H1 (cell line): ENCODE data around the gene ASCC3. TPM values are rescaled to one million over a fixed set of nuclear protein-coding genes. Genes with fewer than 3 reads are reported as not detected.

Experiments
- CTCF ChIA-PET: fragments of 300-600 bp; sonication (Branson Sonifier 250); formaldehyde crosslinking; loops from one replicate; lab custom pipeline; 2021; ENCODE audit not compliant: partially characterized antibody; lab: Charles Lee
- POLR2A ChIA-PET: fragments of 300-600 bp; sonication (Branson Sonifier 250); formaldehyde crosslinking; loops from one replicate; lab custom pipeline; 2021; ENCODE audit warnings: inconsistent platforms; ENCODE audit not compliant: partially characterized antibody; lab: Charles Lee
- DNase-seq, 2 experiments: peaks; one replicate each; pipeline versions ENCODE4 v3.0.0 to v3.0.0-alpha.2; 2010 to 2022; ENCODE audit warnings: low spot score in 2 of 2, low read depth in 1 of 2, mixed read lengths in 1 of 2
- FAIRE-seq: peaks from 2 replicates; lab custom pipeline; 2011; peaks lifted over from hg19 to GRCh38; lab: Jason Lieb, UNC
- H2AFZ ChIP-seq: 2 replicates; pipeline ENCODE4 v1.8.1; 2012; ENCODE audit warnings: low read length, inconsistent platforms
- H2AK5ac ChIP-seq: 2 replicates; pipeline ENCODE4 v1.6.1; 2013; ENCODE audit warnings: low read depth, low read length
- H2BK120ac ChIP-seq: replicated peaks from 2 replicates; pipeline ENCODE3; 2013; ENCODE audit warnings: low read depth, low read length, inconsistent platforms
- H2BK12ac ChIP-seq: 2 replicates; pipeline ENCODE4 v1.6.1; 2013; ENCODE audit warnings: low read depth, low read length
- H2BK15ac ChIP-seq: 2 replicates; pipeline ENCODE4 v1.6.1; 2013; ENCODE audit warnings: low read length
- H2BK20ac ChIP-seq: 2 replicates; pipeline ENCODE4 v1.6.1; 2013; ENCODE audit warnings: low read length
- H2BK5ac ChIP-seq: 2 replicates; pipeline ENCODE4 v1.6.1; 2013; ENCODE audit warnings: low read depth, low read length
- H3K14ac ChIP-seq: 2 replicates; pipeline ENCODE4 v1.6.1; 2013; ENCODE audit warnings: inconsistent platforms; ENCODE audit not compliant: insufficient read length
- H3K18ac ChIP-seq: 2 replicates; pipeline ENCODE4 v1.6.1; 2013; ENCODE audit warnings: low read length; ENCODE audit errors: extremely low read depth
- H3K23ac ChIP-seq: 2 replicates; pipeline ENCODE4 v1.6.1; 2013; ENCODE audit warnings: inconsistent platforms; ENCODE audit not compliant: insufficient read length
- H3K23me2 ChIP-seq: 2 replicates; pipeline ENCODE4 v1.6.1; 2013; ENCODE audit warnings: low read depth, low read length
- H3K27ac ChIP-seq: 2 replicates; pipeline ENCODE4 v1.6.1; 2011; ENCODE audit warnings: low read depth, low read length, inconsistent platforms
- H3K27me3 ChIP-seq, 4 experiments: replicated peaks in 1 of 4; 1 replicate in 1 of 4; 2 replicates in 3 of 4; pipeline versions ENCODE4 v1.6.1 to v1.8.1; 2011 to 2013; ENCODE audit warnings: low read length in 3 of 4, mild to moderate bottlenecking in 3 of 4, inconsistent platforms in 2 of 4, mixed read lengths in 2 of 4, moderate library complexity in 1 of 4; ENCODE audit not compliant: control insufficient read depth in 3 of 4, insufficient read depth in 3 of 4; ENCODE audit errors: extremely low read depth in 1 of 4
- H3K36me3 ChIP-seq, 4 experiments: 2 replicates each; pipeline versions ENCODE4 v1.6.1 to v1.8.1; 2011 to 2013; ENCODE audit warnings: mild to moderate bottlenecking in 4 of 4, low read length in 3 of 4, moderate library complexity in 2 of 4, control low read depth in 1 of 4, inconsistent platforms in 1 of 4; ENCODE audit not compliant: insufficient read depth in 4 of 4, control insufficient read depth in 2 of 4
- H3K4ac ChIP-seq: replicated peaks from 2 replicates; pipeline ENCODE3; 2013; ENCODE audit warnings: low read length, low read depth, mixed read lengths, inconsistent platforms; ENCODE audit not compliant: insufficient read length
- H3K4me1 ChIP-seq, 4 experiments: replicated peaks in 1 of 4; 1 replicate in 1 of 4; 2 replicates in 3 of 4; pipeline versions ENCODE4 v1.6.1 to v1.8.1; 2011 to 2013; ENCODE audit warnings: low read length in 3 of 4, inconsistent platforms in 2 of 4, mixed read lengths in 1 of 4; ENCODE audit not compliant: insufficient read depth in 4 of 4, control insufficient read depth in 3 of 4
- H3K4me2 ChIP-seq, 2 experiments: 2 replicates each; pipeline versions ENCODE4 v1.6.1 to v1.8.1; 2011 to 2013; ENCODE audit warnings: low read depth in 2 of 2, low read length in 2 of 2, control low read depth in 1 of 2, inconsistent platforms in 1 of 2, mild to moderate bottlenecking in 1 of 2; ENCODE audit not compliant: insufficient read depth in 1 of 2
- H3K4me3 ChIP-seq, 4 experiments: fragments of 200-600, 300-600 bp in 1 of 4; sonication (generic), shearing (Covaris generic), sonication (Bioruptor Twin) in 1 of 4; 2 replicates each; pipeline versions ENCODE4 v1.5.1 to v1.8.1; 2011 to 2016; ENCODE audit warnings: low read length in 4 of 4, low read depth in 3 of 4, control low read depth in 2 of 4, inconsistent platforms in 2 of 4, mild to moderate bottlenecking in 2 of 4, mixed read lengths in 1 of 4, moderate library complexity in 1 of 4; ENCODE audit not compliant: insufficient read depth in 2 of 4; ENCODE audit errors: extremely low read depth in 1 of 4
- H3K56ac ChIP-seq: replicated peaks from 2 replicates; pipeline ENCODE3; 2013; ENCODE audit warnings: low read depth, mild to moderate bottlenecking, mixed read lengths, low read length, inconsistent platforms; ENCODE audit not compliant: insufficient read length
- H3K79me1 ChIP-seq: 2 replicates; pipeline ENCODE4 v1.6.1; 2013; ENCODE audit warnings: low read depth, low read length, control low read depth
- H3K79me2 ChIP-seq, 2 experiments: 2 replicates each; pipeline versions ENCODE4 v1.6.1 to v1.8.1; 2012 to 2013; ENCODE audit warnings: low read length in 2 of 2, mild to moderate bottlenecking in 2 of 2, inconsistent platforms in 1 of 2; ENCODE audit not compliant: insufficient read depth in 2 of 2, control insufficient read depth in 1 of 2
- H3K9ac ChIP-seq, 4 experiments: replicated peaks in 1 of 4; 1 replicate in 1 of 4; 2 replicates in 3 of 4; pipeline versions ENCODE4 v1.6.1 to v1.8.1; 2011 to 2013; ENCODE audit warnings: low read depth in 3 of 4, low read length in 3 of 4, control low read depth in 2 of 4, mild to moderate bottlenecking in 2 of 4, moderate library complexity in 2 of 4, inconsistent platforms in 1 of 4; ENCODE audit errors: extremely low read depth in 1 of 4
- H3K9me3 ChIP-seq, 2 experiments: 2 replicates each; pipeline versions ENCODE4 v1.6.1 to v1.8.1; 2012 to 2013; ENCODE audit warnings: mild to moderate bottlenecking in 2 of 2, moderate library complexity in 2 of 2, control low read depth in 1 of 2, inconsistent platforms in 1 of 2, low read depth in 1 of 2, low read length in 1 of 2, mixed read lengths in 1 of 2; ENCODE audit not compliant: insufficient read depth in 2 of 2
- H4K20me1 ChIP-seq, 2 experiments: replicated peaks in 1 of 2; 2 replicates each; pipeline versions ENCODE3 to v1.8.1; 2011 to 2013; ENCODE audit warnings: inconsistent platforms in 2 of 2, low read length in 2 of 2, mild to moderate bottlenecking in 1 of 2; ENCODE audit not compliant: insufficient read depth in 2 of 2, control insufficient read depth in 1 of 2
- H4K5ac ChIP-seq: 2 replicates; pipeline ENCODE4 v1.6.1; 2013; ENCODE audit warnings: low read length, low read depth, mixed read lengths, inconsistent platforms; ENCODE audit not compliant: insufficient read length
- H4K8ac ChIP-seq: 2 replicates; pipeline ENCODE4 v1.8.0; 2013; ENCODE audit warnings: mild to moderate bottlenecking, moderate library complexity, low read length, inconsistent platforms; ENCODE audit not compliant: insufficient read depth; ENCODE audit errors: extremely low read depth
- H4K91ac ChIP-seq: replicated peaks from 2 replicates; pipeline ENCODE3; 2013; ENCODE audit warnings: low read length, mixed read lengths, inconsistent platforms; ENCODE audit not compliant: insufficient read length
- CTCF ChIP-seq, 3 experiments: IDR thresholded peaks; 1 replicate in 2 of 3; 2 replicates in 1 of 3; pipeline versions ENCODE4 v1.5.1 to v1.6.1; 2011; ENCODE audit warnings: low read length in 3 of 3, mild to moderate bottlenecking in 3 of 3, inconsistent platforms in 2 of 3, low read depth in 1 of 3, moderate library complexity in 1 of 3; ENCODE audit not compliant: insufficient read depth in 1 of 3; ENCODE audit errors: control extremely low read depth in 1 of 3
- WGBS, 2 experiments: shearing (Covaris generic) in 1 of 2; methylation state at CpG; one replicate each; pipeline versions ENCODE4 v1.1.6 to v1.1.7; 2013 to 2015; ENCODE audit warnings: low lambda C conversion rate in 2 of 2, mixed read lengths in 2 of 2, inconsistent platforms in 1 of 2, low coverage in 1 of 2, missing lambda C conversion rate in 1 of 2; ENCODE audit not compliant: insufficient replicate concordance in 2 of 2, insufficient coverage in 1 of 2, insufficient read length in 1 of 2; ENCODE audit errors: extremely low coverage in 1 of 2, missing lambda C conversion rate in 1 of 2; 5-methylcytosine and 5-hydroxymethylcytosine counted together
- polyA plus RNA-seq, 7 experiments: library from polyadenylated mRNA; depleted of rRNA in 3 of 7; stranded (reverse) in 5 of 7; unstranded in 2 of 7; fragments of >200 nt in 5 of 7; fragments of 200-250 nt in 2 of 7; gene quantifications; 1 replicate in 5 of 7; 2 replicates in 1 of 7; 4 replicates in 1 of 7; pipeline versions ENCODE4 v1.2.1 to v1.2.3, GENCODE V29; 2011 to 2013; ENCODE audit warnings: missing spikeins in 2 of 7, mixed read lengths in 2 of 7
- total RNA-seq: library from RNA; stranded (reverse); fragmentation: NEBNext Ultra II Directional; extraction: Animal tissue kit (Norgen Biotek cat#: 25700); gene quantifications from 2 replicates; pipeline ENCODE4 v1.2.1, GENCODE V29; 2021

ASCC3 gene
- total and polyA plus RNA-seq, 2 of the 8 experiments (the other 6 are each of a cell fraction or from before 2014, with no cell fraction given): 37.5 to 77.8 TPM

GRCh38 chr6:100724222-100724621 is 156.9 kb downstream of the ASCC3 start:
- FAIRE-seq: no peak
- Histone ChIP-seq H3K9me3 (no peaks in the 10 kb centered on the region), H3K27me3 (no peaks in the 10 kb centered on the region), H3K79me1 (no peaks in the 10 kb centered on the region), H3K9ac (no peak overlapping the region), H3K27ac (no peak overlapping the region), H2BK5ac (no peak overlapping the region), H3K56ac (no peak overlapping the region), H2BK20ac (no peak overlapping the region), H4K5ac (no peak overlapping the region), H3K18ac (no peak overlapping the region), H4K20me1 (no peaks in the 10 kb centered on the region), H3K23ac (no peak overlapping the region), H2AK5ac (no peak overlapping the region), H2BK12ac (no peak overlapping the region), H3K4ac (no peak overlapping the region), H3K4me2 (no peak overlapping the region), H3K36me3 (peaks cover 0 to 6% (median 0%) of the 10 kb centered on the region in 4 experiments; a peak in 2 of 8 replicates), H3K79me2 (no peaks in the 10 kb centered on the region), H3K14ac (no peak overlapping the region), H3K4me3 (no peak overlapping the region), H3K23me2 (no peaks in the 10 kb centered on the region), H4K8ac (no peak overlapping the region)
- ChIA-PET POLR2A (no interaction called here), CTCF (interaction anchor here (0.6 kb wide), 1 partner anchor 277 kb away, joined by 3 read pairs; no protein-coding TSS in a partner anchor)
- DNase-seq: no peak
- no peak for TF ChIP-seq CTCF (IDR thresholded peaks at IDR 0.05; ENCODE audit: control extremely low read depth in 1 of 3, insufficient read depth in 1 of 3, low read depth in 1 of 3, low read length in 3 of 3)
- TF ChIP-seq, all 59 proteins: peak for 0
- WGBS, 2 experiments: 67% methylated on average over 1 of the region's 1 CpG; no CpG with 5 or more reads in 1 of the 2 experiments
- Histone ChIP-seq H3K4me1 (no peaks in the 10 kb centered on the region), H2BK120ac (no peak overlapping the region), H4K91ac (no peak overlapping the region), H2BK15ac (no peak overlapping the region), H2AFZ (no peak overlapping the region)
